Tibial artery (tissue), 4 donors: ENCODE measurements around the gene TBX20.

ENCODE experiments used
- DNase-seq, 2 donors: peaks; one replicate each; pipeline ENCODE4 v3.0.0-alpha.2; 2019
- H3K27ac ChIP-seq, 2 donors: fragments of 200-600 bp; sonication (generic) in 1 of 2; 1 replicate in 1 of 2; 2 replicates in 1 of 2; pipeline ENCODE4 v1.5.1; 2018 to 2019; ENCODE audit warnings: mild to moderate bottlenecking in 1 of 2
- H3K27me3 ChIP-seq, 2 donors: fragments of 200-600 bp; sonication (generic) in 1 of 2; one replicate each; pipeline versions ENCODE4 v1.5.1 to v1.6.0; 2016 to 2019
- H3K36me3 ChIP-seq, 3 donors: fragments of 200-600 bp; sonication (generic) in 2 of 3; one replicate each; pipeline ENCODE4 v1.5.1; 2016 to 2019; ENCODE audit warnings: mild to moderate bottlenecking in 2 of 3
- H3K4me1 ChIP-seq, 4 donors: fragments of 200-600 bp; sonication (generic) in 2 of 4; 1 replicate in 3 of 4; 2 replicates in 1 of 4; pipeline ENCODE4 v1.5.1; 2016 to 2019
- H3K4me3 ChIP-seq, 2 donors: fragments of 200-600 bp; sonication (generic) in 1 of 2; 1 replicate in 1 of 2; 2 replicates in 1 of 2; pipeline ENCODE4 v1.5.1; 2018 to 2019; ENCODE audit warnings: mild to moderate bottlenecking in 2 of 2
- H3K9me3 ChIP-seq, 3 donors: fragments of 200-600 bp; sonication (generic) in 1 of 3; one replicate each; pipeline ENCODE4 v1.5.1; 2016 to 2019
- intact Hi-C: fragments of 100-400 bp; cut with DNase I; formaldehyde crosslinking; loops from one replicate; pipeline ENCODE4 v1.15.0; 2023; ENCODE audit warnings: low total_unique reads
- TF ChIP-seq, protein P1 (sequence below), 2 experiments: fragments of 200-600 bp in 1 of 2; fragments of 450-650 bp in 1 of 2; IDR thresholded peaks; one replicate each; pipeline ENCODE4 v1.5.1; 2017 to 2019; ENCODE audit warnings: antibody characterized with exemption in 2 of 2, mild to moderate bottlenecking in 1 of 2, moderate library complexity in 1 of 2

TBX20 gene

DNA sequence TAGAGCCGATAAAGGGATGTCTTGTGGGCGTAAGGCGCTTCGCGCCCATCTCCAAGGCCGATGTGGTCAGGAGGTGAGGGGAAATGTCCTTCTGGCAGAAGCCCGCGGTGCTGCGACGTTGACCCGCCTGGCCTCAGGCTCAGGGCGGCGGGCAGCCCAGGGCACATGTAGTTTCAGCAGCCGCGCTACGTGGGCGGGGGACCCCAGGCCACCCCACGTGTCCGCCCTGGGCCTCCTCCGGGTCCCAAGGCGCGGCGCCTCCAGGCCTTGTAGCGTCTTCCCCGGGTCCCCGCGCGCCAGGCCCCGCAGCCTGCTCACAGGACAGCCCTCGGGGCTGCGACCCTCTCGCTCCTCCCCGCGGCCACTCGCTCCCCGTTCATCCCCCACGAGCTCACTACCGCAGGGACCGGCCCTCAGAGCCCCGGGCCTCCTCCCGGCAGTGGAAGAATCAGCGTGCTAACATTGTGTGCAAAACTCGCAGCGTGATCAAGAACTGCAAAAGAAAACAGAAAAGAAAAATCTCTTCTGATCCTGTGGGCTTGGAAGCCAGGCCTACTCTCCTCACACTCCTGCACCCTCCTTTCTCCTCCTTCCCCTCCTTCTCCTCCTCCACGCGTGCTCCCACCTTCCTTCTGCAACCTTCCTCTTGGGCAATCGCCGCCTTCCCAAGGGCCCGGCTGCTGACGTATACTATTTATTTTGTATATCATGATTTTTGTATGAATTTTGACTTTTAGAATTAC lies 4.4 kb upstream of the TBX20 start:
- H3K9me3 ChIP-seq, result no peaks in the 10 kb centered on the region
- peaks cover 0 to 98% of the 10 kb centered on the region in 2 donors for H3K27me3 ChIP-seq
- H3K4me3 ChIP-seq, result no peak overlapping the region
- DNase-seq, result no peak
- no peak overlapping the region for H3K27ac ChIP-seq
- TF ChIP-seq, protein P1, sequence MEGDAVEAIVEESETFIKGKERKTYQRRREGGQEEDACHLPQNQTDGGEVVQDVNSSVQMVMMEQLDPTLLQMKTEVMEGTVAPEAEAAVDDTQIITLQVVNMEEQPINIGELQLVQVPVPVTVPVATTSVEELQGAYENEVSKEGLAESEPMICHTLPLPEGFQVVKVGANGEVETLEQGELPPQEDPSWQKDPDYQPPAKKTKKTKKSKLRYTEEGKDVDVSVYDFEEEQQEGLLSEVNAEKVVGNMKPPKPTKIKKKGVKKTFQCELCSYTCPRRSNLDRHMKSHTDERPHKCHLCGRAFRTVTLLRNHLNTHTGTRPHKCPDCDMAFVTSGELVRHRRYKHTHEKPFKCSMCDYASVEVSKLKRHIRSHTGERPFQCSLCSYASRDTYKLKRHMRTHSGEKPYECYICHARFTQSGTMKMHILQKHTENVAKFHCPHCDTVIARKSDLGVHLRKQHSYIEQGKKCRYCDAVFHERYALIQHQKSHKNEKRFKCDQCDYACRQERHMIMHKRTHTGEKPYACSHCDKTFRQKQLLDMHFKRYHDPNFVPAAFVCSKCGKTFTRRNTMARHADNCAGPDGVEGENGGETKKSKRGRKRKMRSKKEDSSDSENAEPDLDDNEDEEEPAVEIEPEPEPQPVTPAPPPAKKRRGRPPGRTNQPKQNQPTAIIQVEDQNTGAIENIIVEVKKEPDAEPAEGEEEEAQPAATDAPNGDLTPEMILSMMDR (IDR thresholded peaks at IDR 0.05), result no peak
- H3K4me1 ChIP-seq, result peaks cover 0 to 31% (median 18%) of the 10 kb centered on the region in 4 donors
- H3K36me3 ChIP-seq, result no peaks in the 10 kb centered on the region
- intact Hi-C loops, result no loop called here

DNA sequence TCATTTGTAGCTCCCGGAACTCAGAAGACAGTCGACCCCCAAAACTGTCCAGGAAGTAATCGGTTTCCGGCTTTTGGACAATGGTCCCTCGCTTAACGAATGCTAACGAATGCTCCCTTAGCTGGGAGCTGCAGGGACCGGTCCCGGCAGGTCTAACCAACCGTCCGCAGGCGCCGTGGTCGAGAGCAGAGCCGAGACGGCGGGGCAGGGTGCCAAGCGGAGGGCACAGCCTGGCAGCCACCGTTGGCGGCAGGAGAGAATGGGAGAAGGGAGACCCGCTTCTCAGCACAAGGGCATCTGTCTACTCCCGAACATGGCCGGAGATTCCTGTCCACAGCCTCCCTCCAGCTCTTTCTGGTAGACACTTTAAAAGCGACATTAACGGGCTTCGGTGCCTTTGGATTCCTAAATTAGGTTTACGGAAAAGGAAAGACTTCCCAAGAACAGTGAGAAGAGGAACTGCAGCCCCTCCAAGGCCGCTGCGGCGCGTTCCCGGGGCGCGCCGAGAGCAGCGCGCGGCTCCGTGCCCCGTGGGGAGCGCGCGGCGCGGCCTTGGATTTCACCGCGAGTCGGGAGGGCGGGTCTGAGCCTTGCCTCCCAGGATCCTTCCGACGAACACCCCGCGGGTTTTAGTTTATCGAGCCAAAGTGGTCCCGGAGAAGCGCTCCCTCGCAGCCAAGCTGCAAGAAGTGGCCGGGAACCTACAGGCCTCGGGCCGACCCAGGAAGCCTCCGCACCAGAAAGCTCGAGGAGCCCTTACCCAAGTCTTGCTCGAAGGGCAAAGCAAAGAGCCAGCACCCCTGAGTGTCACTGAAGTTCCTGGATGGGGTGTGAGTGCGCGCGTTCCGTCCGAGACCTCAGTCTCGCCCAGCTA lies 3.6 kb upstream of the TBX20 start:
- TF ChIP-seq, protein P1 (IDR thresholded peaks at IDR 0.05), result no peak
- intact Hi-C loops, result no loop called here
- no peak for DNase-seq
- no peak overlapping the region for H3K27ac ChIP-seq
- peaks cover 0 to 98% of the 10 kb centered on the region in 2 donors for H3K27me3 ChIP-seq
- H3K4me1 ChIP-seq, result peaks cover 0 to 33% (median 19%) of the 10 kb centered on the region in 4 donors
- H3K4me3 ChIP-seq, result no peak overlapping the region
- no peaks in the 10 kb centered on the region for H3K9me3 ChIP-seq
- H3K36me3 ChIP-seq, result no peaks in the 10 kb centered on the region

DNA sequence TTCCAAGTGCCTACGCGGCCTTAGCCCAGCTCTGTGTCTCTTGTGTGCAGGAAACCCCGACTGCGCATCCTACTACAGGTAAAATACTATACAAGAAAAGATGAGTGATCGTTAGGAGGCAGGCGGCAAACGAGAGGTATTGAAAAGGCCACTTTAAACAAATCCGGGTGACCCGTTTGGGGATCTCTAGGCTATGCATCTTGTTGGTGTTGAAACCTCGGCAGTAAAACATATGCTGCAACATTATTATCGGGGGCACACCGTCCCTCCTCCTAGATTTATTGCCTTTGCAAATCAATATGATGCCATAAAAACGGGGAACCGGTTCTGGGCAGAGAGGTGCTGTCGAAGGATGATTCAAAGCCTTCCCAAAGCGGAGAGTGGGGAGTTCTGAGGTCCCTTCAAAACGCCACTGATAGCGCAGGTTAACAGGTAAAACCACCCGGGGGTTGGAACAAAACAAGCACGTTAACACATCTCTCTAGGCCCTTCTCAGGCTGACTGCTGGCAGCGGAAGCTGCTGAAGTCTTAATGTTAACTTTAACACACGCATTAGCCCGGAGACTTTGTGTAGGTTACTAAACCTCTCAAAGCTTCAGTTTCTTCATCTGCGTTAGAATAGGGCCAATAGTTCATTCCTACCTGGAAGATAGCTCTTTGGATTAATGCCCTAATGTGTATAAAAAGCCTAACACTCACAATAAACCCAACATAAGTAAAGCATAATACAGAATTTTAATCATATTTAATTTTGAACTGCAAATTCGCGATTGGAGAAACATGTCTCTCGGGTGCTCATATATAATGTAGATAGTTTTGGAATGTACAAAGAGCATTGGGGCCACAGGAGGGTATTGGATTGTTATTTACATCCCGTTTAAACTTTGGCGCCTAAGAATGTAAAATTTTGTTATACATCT lies 2.6 kb upstream of the TBX20 start:
- peaks cover 0 to 98% of the 10 kb centered on the region in 2 donors for H3K27me3 ChIP-seq
- no peak overlapping the region for H3K27ac ChIP-seq
- no peak overlapping the region for H3K4me3 ChIP-seq
- no peaks in the 10 kb centered on the region for H3K36me3 ChIP-seq
- intact Hi-C loops, result no loop called here
- H3K9me3 ChIP-seq, result no peaks in the 10 kb centered on the region
- H3K4me1 ChIP-seq, result peaks cover 0 to 30% (median 17%) of the 10 kb centered on the region in 4 donors
- TF ChIP-seq, protein P1 (IDR thresholded peaks at IDR 0.05), result no peak
- DNase-seq, result no peak

DNA sequence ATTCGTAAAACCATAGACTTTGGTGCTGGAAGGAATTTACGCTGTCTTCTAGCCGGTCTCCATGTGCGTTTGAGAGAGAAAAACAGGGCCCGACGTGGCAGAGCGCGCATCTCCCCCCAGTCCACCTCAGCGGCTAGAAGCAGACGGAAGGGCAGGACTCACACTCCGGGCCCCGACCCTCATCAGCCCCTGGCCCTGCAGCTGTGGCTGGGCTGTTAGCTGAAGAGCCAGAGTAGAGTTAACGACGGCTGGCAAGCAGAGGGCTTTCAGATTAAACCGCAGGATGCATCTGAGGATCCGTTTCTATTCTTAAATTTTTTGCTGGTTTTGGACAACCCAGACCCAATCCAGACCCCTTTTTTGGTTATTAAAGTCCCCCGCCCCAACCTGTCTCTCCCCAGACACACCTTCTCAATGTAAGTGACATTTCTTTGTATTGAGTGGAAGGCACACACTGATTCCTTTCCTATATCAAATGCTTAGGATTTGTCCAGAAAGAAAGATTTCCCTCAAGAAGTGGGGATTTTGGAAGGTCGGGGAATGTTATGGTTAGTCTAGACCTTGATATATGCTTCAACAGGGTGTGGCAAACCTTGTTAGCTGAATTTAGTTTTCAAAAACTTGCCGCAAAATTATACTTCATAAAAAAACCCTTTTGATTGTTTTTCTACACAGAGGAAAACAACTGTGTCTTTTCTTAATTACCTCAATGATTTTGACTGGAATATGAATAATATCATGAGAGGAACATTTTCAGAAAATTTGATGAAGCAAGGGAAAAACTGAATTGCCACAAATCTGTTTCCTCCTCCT lies 1.7 kb upstream of the TBX20 start:
- Histone ChIP-seq H3K4me3 (no peak overlapping the region), H3K27ac (no peak overlapping the region), H3K36me3 (no peaks in the 10 kb centered on the region), H3K9me3 (no peaks in the 10 kb centered on the region), H3K4me1 (peaks cover 0 to 30% (median 16%) of the 10 kb centered on the region in 4 donors), H3K27me3 (peaks cover 0 to 95% of the 10 kb centered on the region in 2 donors)
- TF ChIP-seq, protein P1 (IDR thresholded peaks at IDR 0.05), result no peak
- intact Hi-C loops, result no loop called here
- DNase-seq, result no peak
